ENCODE measurements around the gene BTRC.

DNA sequence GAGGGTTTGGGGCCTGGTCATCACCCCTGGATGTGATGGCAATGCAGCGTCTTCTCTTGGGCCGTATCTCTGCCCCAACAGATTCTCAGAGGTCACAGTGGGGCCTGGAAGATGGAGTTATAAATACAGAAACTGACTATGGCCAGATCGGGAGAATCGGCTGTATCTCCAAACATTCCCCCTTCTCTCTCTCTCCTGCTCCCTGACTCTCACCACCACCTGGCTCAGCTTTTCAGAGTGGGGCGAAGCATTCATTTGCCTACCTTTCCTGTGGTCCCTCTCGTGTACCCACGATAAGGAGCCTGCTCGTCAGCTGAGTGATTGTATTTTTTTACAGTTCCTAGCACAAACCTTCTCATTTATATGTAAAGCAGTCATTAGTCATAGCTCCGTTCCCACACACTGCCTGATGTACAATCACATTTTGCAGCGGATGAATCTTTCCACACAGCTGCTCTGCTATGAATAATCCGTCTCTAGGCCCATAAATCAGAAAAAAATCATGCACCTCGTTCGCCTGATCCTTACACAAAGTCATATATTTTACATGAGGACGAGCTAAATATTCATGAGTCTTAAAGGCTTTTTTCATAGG lies 23.2 kb upstream of the BTRC start:
- no peak for TF ChIP-seq NRF1 (conservative IDR thresholded peaks at IDR 0.05; ENCODE audit: low read depth, low read length)
- TF ChIP-seq BMI1 (IDR thresholded peaks at IDR 0.05; ENCODE audit: borderline replicate concordance), result no peak

All from GM12878 (cell line).